Stimulated activated CD8-positive, alpha-beta memory T cell treated with anti-CD3 and anti-CD28 coated beads, Interleukin-15, amount 100 ng/mL, for 24 hours (primary cell): ENCODE results near the gene MSMB.
"Not testable (repeated sequence)": the region's sequence is repeated elsewhere in the genome, so short reads cannot be mapped to it uniquely, and the experiment has no call there.

Experiments
- DNase-seq: peaks from one replicate; pipeline ENCODE4 v3.0.0-alpha.2; 2020; ENCODE audit warnings: low read depth

Gene MSMB, protein sequence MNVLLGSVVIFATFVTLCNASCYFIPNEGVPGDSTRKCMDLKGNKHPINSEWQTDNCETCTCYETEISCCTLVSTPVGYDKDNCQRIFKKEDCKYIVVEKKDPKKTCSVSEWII

DNA sequence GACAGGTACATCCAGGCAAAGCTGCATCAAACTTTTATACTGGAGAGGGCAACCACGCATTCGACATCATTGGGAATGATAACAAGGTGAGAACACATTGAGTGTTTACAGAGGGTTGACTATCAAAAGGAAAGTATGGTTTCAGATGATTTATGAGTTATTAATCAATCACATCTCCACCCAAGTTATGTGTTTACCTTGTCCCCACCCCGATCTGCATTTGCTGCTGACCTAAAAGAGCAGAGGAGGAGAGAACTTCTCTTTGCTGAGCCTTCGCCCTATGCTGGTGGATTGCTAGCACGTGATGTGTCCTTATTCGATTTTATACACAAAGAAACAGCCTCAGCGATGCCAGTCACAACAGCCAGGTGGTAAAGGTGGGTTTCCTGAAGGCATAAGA, at the start of gene MSMB:
MSMB (minus strand) TSS at position 9 of the 400 bp plus-strand sequence. CDS start 32 bp downstream, outside the sequence.
- no peak for DNase-seq

DNA sequence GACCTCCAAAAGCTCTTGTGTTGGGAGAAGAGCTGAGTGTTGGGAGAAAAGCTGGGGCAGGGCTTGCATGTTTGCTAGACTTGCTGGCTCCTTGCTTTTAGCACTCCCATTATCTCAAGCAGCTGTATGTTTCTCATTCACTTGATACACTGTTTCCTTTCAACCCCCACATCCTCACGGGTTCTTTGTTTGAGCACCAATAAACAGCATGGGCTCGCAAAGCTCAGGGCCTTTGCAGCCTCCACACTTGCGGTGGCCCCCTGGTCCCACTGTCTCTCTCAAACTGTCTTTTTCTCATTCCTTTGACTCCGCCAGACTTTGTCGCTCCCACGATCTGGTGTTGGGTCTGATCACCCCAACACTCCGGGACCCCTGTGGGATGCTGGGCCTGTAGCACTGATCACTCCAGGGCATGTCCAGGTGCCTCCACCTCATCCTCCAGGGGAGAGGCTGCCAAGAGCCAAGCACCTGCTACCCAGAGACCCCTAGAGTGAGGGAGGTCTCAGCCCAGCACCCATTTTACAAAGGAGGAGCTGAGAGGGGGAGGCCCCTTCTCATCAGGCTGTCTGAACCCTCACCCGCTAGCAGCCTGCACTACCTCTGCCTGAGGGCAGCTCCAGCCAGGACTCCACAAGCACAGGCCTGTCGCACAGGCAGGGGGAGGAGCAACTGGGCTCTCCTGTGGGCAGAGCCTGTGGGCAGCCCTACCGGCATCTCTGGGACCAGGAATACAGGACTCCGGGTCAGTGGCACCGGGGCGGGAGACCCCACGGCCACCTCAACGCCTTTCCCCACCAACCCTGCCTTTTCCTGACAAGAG, 49.1 kb upstream of the MSMB start:
- no peak for DNase-seq

DNA sequence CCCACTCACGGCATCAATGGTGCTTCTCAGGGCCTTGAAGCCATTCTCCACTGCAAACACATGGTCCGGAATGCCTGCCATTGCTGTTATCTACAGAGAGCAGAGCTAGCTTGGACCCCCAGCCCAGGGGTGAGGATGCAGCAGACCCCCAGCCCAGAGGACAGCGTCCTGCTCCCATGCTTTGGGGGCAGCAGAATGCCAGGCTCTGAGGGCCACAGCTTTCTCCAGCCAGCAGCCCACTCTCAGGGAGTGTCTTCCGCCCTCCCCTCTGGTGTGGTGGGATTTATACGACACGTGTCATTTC, 48.1 kb upstream of the MSMB start:
- DNase-seq = no peak

DNA sequence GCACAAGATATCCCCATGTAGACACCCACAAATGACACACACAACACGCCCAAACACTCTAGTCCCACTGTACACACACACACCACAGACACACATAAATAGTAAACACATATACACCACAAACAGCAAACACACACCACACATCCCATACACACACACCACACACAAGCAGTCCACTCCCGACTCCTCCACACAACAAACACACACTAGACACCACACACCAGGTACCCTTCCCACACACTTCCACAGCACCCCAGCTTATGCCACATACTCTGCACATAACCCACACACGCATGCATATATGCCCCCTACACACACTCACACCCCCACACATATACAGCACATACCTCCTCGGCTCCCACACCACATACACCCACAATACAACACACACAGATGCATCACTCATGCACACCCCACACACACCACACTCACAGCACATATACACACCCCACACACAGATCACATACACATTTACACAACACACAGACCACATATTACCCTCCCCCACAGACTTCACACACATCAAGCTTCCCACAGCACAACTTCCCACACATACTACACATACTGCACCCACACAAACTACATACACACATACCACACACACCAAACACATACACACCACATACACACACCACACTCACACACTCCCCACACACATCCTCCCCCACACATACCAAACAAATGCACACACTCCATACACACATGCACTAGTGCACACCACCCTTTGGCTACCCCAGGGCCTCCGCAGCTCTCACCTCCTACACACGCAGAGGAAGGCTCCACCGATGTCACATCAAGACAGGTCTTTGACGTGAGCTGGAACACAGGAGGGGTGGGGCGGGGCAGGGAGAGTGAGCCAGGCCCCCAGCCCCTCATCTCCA, 47.5 kb upstream of the MSMB start:
- DNase-seq = not testable (repeated sequence)

DNA sequence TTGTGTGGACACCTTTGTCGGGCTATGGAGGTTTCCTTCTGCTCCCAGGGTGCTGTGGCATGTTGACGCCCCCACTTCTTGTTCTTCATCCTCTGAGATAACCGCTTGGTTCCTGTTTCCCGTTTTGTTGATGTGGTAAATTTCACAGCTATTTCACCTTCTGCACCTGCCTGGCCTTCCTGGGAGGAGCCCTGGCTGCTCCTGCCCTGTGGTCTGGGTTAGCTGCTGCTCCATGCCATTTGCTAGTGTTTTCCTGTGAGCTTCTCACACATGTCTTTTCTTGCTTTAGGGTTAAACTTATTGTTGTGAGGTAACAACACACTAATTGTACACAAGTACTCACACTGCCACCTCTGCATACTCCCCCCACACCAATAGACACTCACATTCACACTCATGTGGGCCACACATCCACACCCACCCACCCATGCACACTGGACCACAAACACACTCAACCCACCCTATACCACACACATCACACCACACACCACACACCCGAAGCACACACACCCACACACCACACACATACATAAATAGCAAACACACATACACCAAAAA, 46.5 kb upstream of the MSMB start:
- no peak for DNase-seq

DNA sequence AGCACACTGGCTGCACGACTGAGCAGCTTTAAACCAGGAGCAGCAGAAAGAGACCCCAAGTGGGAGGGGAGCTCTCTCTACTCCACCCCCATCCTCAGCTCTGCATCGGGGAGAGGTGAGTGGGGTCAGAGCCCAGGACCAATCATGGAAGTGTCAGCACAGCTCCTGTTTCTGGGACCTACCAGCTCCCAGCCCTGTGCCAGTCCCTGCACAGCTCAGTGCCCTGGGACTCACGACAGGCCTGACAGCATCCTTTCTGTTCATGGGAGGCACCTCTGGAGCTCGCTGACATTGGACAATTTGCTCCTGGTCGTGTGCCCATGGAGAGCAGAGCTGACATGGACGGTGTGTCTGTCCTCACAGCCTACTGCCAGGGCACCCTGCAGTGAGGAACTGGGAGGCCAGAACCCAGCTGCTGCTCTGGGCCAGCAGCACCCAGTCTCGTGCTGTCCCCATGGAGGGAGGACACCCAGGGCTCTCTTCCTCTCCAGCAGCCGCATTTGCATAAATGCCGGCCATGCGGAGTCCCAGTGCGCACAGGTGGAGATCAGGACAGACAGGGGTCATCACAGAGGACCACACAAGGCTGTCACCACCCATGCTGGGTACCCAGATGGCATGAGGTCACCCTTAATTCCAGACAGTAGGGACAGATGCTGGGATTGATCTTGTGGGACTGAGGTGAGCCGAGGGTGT, 45.9 kb upstream of the MSMB start:
- no peak for DNase-seq

DNA sequence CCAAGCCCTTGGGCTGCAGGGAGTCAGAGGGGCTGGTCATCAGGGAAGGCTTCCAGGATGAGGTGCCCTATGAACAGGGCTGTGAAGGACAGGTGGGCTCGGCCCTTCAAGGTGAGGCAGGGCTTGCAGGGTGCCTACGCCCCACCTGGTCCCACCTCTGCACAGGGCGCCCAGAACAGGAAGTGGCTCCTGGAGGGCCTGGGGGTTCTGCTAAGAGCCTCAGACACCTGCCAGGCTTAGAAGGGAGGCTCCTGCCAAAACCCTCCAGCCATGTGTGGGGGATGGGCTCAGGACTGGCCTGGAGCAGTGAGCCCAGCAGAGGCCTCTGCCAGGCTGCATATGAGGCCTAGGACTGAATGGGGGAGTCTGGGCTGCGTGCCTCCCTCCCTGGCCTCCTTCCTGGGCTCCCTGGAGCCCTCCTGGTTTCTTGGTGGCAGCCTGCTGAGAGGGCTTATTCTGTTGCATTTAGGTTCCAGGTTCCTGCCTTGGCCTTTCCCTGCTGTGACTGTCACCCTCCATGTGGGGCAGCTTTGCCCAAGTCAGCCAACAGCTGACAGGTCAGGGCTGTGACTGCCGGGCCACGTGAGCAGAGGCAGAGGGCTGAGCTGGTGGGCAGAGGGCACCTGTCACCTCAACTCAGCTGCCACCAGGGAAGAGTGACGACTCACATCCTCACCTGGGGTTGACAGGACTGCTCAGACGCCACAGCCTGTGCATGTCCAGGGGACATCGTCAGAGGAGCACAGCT, 45.2 kb upstream of the MSMB start:
- DNase-seq = no peak

DNA sequence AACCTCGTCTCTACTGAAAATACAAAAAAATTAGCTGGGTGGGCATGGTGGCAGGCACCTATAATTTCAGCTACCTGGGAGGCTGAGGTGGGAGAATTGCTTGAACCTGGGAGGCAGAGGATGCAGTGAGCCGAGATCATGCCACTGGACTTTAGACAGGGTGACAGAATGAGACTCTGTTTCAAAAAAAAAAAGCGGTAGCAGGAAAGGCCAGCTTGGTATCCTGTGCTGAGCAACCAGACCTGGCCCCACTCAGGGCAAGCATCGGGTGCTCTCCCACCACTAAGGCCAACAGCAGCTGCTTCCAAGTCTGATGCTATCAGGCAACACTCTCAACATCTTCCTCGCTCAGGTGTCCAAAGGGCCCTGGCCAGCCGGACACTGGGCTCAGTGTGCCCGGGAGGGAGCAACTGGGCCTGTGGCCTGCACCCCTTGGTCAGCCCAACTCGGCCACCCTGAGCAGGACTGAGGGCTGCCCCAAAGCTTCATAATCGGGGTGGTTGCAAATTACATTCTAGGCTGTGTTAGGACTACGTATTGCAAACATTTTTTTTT, 44.3 kb upstream of the MSMB start:
- no peak for DNase-seq

DNA sequence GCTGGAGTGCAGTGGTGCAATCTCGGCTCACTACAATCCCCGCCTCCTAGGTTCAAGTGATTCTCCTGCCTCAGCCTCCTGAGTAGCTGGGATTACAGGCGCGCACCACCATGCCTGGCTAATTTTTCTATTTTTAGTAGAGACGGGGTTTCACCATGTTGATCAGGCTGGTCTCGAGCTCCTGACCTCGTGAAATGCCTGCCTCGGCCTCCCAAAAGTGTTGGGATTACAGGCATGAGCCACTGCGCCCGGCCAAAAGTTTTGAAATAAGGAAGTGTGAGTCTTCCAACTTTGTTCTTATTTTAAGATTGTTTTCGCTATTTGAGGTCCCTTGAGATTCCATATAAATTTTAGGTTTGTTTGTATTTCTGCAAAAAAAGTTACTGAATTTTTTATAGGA, 41.3 kb upstream of the MSMB start:
- not testable (repeated sequence) for DNase-seq

DNA sequence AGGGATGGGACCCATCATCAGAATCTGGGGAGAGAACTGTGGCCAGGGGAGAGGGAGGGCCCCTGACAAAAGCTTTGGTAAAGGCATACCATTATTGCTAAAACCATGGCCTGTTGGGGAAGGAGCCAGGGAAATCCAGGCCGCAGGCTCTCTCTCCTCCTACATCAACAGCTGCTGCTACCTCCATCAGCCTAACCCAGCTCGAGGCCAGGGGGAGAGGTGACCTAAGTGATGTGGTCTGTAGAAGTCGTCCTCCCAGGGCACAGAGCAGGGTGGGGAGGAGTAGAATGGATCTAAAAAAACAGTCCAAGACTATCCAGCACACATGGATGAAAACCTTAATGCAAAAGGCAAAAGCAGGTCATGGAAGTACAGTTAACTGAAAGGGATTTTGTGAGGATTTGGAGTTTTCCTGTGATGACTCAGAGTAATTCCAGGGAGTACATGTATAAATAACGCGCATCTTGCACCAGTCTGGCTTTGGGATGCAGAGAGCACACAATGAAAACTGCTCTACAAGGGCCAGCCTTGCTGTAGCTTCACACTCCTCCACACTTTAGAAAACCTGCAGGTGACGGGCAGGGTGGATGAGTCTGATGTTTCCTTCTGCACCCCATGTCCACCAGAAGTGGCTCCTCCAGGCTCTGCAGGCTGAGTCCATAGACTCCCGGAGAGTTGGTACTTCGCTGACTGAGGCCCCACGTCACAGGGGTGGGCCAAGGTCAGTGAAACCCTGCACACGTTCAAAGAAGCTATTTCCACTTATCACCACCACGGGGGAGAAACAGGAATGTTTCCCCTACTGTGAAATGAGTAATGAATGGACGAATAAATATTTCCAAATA, 38.5 kb upstream of the MSMB start:
- no peak for DNase-seq

DNA sequence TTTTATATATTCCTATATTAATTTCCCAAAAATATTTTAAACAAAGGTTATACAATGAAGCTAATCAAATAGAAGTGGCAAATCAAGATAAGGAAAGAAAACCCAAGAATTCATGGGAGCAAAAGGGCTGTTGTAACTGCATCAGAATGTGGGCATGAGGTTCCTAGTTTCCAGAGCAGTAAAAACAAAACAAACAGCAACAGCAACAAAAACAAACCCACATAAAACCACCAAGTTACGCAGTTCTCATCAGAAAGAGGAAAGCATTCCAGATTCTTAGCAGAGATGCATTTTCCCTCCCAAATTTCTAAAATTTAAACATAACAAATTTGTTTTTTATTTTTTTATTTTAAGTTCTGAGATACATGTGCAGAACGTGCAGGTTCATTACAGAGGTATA, 34.8 kb upstream of the MSMB start:
- no peak for DNase-seq

DNA sequence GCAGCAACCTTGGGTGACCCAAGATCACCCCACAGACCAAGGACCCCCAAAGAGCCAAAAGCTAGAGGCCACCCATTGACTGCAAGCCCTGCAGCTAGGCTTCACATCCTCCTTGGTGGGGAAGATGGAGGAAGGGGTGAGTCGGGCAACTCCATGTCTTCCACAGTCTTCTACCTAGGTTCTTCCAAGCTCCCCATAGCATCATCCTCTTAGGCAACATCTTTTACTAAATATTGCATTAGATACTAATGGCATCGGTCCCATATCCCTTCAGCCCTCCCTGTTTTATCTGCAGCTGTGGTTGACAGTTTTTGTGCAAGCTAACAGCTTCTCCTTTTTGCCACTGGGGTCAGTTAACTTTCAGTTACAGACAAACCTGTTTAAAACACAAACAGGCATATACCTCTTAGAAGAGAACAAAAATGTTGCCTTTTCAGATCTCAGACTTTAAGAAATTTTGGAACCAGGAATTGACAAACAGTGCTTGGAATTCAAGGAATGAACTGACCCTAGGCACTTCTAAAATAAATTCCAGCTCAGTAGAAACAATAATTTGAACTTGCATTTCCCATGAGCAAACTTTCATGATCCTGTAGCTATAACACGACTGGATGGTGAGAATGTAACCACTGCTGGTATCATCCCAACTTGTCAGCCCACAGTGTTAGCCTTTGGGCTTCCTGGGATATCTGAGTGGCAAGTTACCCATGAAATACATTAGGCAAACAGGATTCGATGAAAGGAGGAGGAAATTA, 33.9 kb upstream of the MSMB start:
- no peak for DNase-seq

DNA sequence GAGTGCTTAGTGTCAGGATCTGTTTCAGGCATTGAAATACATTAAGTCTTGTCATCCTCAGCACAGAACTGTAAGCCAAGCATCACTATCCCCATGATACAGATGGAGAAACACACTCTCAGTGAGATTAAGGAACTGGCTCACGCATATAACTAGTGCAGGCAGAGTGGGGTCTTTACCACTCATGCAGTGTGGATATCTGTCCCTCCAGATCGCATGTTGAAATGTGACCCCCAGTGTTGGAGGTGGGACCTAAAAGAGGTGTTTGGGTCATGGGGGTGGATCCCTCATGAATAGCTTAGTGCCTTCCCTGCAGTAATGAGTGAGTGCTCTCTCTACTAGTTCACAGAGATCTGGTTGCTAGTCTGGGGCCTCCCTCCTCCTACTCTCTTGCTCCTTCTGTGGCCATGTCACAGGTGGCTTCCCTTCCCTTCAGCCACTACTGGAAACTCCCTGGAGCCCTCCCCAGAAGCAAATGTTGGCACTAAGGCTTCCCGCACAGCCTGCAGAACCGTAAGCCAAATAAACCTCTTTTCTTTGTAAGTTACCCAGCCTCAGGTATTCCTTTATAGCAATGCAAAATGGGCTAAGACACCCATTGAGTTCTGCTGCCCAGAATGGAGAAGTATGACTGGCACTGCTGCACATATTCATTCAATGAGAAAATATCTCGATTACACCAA, 31.8 kb upstream of the MSMB start:
- DNase-seq = no peak

DNA sequence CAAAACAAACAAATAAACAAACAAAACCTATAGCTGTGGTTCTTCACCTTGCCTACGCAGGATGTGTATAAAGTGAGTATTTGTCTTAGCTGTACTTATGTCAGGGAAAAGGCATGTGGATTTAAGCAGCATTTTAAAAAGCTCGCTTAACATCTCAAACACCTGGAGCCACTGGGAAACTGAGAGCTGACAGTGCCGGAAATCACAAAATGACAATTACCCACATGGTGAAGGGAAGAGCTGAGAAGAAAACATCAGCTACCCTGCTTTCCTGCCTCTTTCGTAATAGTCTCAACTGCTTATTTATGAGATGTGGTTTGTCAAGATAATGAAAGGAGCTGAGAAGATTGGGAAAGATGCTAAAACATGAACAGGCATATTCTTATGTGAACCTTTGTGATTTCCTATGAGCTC, 31.1 kb upstream of the MSMB start:
- DNase-seq = no peak

DNA sequence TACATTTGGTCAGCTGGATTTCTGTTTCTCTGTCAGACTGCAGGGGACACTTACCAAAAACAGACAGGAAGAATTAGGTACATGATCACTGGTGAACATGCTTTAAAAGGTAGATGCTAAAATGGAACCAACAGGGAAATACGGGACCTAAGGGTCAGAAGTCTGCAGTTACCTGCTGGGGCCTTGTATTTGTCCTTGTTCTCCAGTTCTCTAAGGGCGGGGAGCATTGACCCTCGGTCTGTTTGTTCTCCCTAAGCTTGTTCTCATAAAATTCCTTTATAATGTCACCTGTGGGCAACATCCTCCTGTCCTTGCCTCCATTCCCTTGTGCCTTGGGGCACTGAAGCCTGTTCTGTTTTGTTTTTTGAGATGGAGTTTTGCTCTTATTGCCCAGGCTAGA, 29.8 kb upstream of the MSMB start:
- no peak for DNase-seq

DNA sequence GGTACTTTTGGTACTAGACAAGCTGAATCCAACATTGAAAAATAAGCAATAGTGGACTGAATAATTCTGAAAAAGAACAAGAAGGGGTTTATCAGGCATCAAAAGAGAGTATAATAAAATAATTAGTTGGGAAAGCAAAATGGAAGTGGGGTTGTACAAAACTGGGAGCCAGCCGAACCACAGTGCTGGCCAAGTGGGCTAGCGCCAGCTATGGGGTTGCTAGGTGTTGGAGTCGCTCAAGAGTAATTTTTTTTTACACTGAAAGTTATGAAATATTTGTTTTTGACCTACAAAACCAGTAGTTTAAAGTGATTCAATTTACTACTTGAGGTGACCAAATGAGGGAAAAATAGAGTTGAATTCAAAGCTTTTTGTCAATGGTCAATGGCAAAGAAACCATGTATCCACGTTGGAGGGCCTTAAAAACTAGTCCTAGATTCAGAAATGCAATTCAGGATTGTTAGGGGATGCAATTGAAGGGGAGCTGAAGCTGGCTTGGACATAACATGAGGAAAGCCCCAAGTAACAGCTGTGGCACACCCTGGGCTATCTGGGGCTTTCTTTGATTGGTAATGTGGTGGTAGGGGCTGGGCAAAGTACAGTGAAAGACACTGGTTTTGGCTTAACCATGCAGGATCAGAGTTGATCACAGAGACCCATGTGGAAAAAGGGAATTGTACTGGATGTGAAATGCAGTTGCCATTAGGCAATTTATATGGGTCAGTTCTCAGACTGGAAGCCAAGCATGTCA, 28.3 kb upstream of the MSMB start:
- no peak for DNase-seq

DNA sequence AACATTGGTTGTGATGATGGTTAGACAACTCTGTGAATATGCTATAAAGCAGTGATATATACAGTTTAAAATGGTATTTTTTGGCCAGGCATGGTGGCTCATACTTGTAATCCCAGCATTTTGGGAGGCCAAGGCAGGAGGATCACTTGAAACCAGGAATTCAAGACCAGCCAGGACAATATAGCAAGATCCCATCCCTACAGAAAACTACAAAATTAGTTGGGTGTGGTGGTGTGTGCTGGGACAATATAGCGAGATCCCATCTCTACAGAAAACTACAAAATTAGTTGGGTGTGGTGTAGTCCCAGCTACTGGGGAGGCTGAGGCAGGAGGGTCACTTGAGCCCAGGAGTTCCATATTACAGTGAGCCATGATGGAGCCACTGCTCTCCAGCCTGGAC, 27.5 kb upstream of the MSMB start:
- DNase-seq = no peak

DNA sequence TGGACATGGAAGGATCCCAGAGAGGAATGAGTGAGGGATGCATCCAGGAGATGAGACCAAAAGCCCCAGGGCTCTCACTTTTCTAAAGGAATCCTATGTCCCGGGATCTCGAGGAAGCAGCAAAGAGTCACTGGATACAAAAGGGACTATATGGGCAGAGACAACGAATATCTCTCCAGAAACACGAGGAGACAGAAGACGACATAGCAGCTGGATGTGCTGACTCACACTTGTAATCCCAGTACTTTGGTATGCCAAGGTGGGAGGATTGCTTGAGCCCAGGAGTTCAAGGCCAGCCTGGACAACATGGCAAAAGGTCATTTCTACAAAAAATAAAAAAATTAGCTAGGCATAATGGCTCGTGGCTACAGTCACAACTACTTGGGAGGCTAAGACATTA, 24.7 kb upstream of the MSMB start:
- DNase-seq = no peak
